ENCODE measurements around the gene BOLA2B. TPM values are rescaled to one million over a fixed set of nuclear protein-coding genes. Genes with fewer than 3 reads are reported as not detected.
A peak's percentile ranks its signal among the peaks of the same experiment; 100 is the strongest.
"Not testable (repeated sequence)": the region's sequence is repeated elsewhere in the genome, so short reads cannot be mapped to it uniquely, and the experiment has no call there.

BOLA2B gene
- total and polyA plus RNA-seq, 5 donors from 2014 or later: 58.2 to 225 (median 190) TPM

DNA sequence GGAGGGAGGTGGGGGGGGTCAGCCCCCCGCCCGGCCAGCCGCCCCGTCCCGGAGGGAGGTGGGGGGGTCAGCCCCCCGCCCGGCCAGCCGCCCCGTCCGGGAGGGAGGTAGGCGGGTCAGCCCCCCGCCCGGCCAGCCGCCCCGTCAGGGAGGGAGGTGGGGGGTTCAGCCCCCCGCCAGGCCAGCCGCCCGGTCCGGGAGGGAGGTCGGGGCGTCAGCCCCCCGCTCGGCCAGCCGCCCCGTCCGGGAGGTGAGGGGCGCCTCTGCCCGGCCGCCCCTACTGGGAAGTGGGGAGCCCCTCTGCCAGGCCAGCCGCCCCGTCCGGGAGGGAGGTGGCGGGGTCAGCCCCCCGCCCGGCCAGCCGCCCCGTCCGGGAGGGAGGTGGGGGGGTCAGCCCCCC, 24.1 kb downstream of the BOLA2B start:
- not testable (repeated sequence) for DNase-seq; H3K27ac ChIP-seq (ENCODE audit: insufficient read depth, low read length, poor library complexity, severe bottlenecking); H3K4me3 ChIP-seq (ENCODE audit: low read depth, low read length); H3K36me3 ChIP-seq (ENCODE audit: control insufficient read depth, insufficient read depth, low read length); H3K9me3 Mint-ChIP-seq; H3K4me1 ChIP-seq (ENCODE audit: control insufficient read depth, insufficient read depth, low read length, poor library complexity, severe bottlenecking); H3K36me3 Mint-ChIP-seq; H3K27me3 Mint-ChIP-seq; H3K27me3 ChIP-seq (ENCODE audit: control insufficient read depth, insufficient read depth, low read length); H3K9me3 ChIP-seq (ENCODE audit: control insufficient read depth in 2 of 2, low read length in 2 of 2); H3K27ac Mint-ChIP-seq; H3K4me3 Mint-ChIP-seq; ATAC-seq (ENCODE audit: low read depth in 2 of 2)
- H3K4me1 Mint-ChIP-seq: peaks cover 0 to 22% (median 16%) of the 10 kb centered on the region in 4 donors

DNA sequence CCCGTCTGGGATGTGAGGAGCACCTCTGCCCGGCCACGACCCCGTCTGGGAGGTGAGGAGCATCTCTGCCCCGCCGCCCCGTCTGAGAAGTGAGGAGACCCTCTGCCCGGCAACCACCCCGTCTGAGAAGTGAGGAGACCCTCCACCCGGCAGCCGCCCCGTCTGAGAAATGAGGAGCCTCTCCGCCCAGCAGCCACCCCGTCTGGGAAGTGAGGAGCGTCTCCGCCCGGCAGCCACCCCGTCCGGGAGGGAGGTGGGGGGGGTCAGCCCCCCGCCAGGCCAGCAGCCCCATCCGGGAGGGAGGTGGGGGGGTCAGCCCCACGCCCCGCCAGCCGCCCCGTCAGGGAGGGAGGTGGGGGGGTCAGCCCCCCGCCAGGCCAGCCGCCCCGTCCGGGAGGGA, 24.7 kb downstream of the BOLA2B start:
- DNase-seq; H3K36me3 Mint-ChIP-seq; H3K27me3 ChIP-seq (ENCODE audit: control insufficient read depth, insufficient read depth, low read length); ATAC-seq (ENCODE audit: low read depth in 2 of 2); H3K4me1 ChIP-seq (ENCODE audit: control insufficient read depth, insufficient read depth, low read length, poor library complexity, severe bottlenecking); H3K4me3 ChIP-seq (ENCODE audit: low read depth, low read length); H3K27ac ChIP-seq (ENCODE audit: insufficient read depth, low read length, poor library complexity, severe bottlenecking); H3K4me3 Mint-ChIP-seq; H3K36me3 ChIP-seq (ENCODE audit: control insufficient read depth, insufficient read depth, low read length); H3K27me3 Mint-ChIP-seq; H3K27ac Mint-ChIP-seq; H3K9me3 ChIP-seq (ENCODE audit: control insufficient read depth in 2 of 2, low read length in 2 of 2); H3K9me3 Mint-ChIP-seq: not testable (repeated sequence)
- peaks cover 0 to 22% (median 16%) of the 10 kb centered on the region in 4 donors for H3K4me1 Mint-ChIP-seq

DNA sequence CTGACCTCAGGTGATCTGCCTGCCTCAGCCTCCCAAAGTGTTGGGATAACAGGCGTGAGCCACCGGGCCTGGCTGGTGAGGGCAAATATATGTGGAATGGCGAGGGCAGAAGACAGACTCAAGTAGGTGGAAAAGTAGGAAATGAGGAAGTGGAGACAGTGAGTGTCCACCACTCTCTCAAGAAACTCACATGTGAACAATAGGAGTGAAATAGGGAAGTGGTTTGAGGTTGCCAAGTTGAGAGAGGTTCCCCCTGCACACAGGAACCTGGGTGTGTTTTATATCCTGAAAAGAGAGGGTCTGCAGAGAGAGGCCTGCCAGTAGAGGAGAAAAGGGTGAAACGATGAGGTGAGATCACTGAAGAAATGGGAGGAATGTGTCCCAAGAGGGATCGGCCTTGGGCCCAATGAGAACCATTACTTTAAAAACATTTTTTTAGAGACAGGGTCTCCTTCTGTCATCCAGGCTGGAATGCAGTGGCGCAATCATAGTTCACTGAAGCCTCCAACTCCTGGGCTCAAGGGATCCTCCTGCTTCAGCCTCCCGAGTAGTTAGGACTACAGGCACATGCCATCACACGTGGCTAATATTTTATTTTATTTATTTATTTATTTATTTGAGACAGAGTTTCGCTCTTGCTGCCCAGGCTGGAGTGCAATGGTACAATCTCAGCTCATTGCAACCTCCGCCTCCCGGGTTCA, 27.1 kb downstream of the BOLA2B start:
- no peak overlapping the region for H3K27ac ChIP-seq (ENCODE audit: insufficient read depth, low read length, poor library complexity, severe bottlenecking)
- DNase-seq: peak in 1 of 3 donors; percentile 31
- no peaks in the 10 kb centered on the region for H3K9me3 ChIP-seq (ENCODE audit: control insufficient read depth in 2 of 2, low read length in 2 of 2)
- no peaks in the 10 kb centered on the region for H3K27me3 ChIP-seq (ENCODE audit: control insufficient read depth, insufficient read depth, low read length)
- peak; percentile 52 to 55 for ATAC-seq (ENCODE audit: low read depth in 2 of 2)
- Mint-ChIP-seq H3K4me3 (peak overlapping the region in 1 of 4 donors; percentile 41), H3K9me3 (peaks cover 0 to 1% (median 0%) of the 10 kb centered on the region in 7 donors), H3K27me3 (peaks cover 13% of the 10 kb centered on the region), H3K4me1 (peaks cover 5 to 26% (median 20%) of the 10 kb centered on the region in 4 donors), H3K27ac (peak overlapping the region in 1 of 3 donors; percentile 73), H3K36me3 (no peaks in the 10 kb centered on the region)
- peak overlapping the region; percentile 3 for H3K4me3 ChIP-seq (ENCODE audit: low read depth, low read length)
- H3K4me1 ChIP-seq (ENCODE audit: control insufficient read depth, insufficient read depth, low read length, poor library complexity, severe bottlenecking): peaks cover 5% of the 10 kb centered on the region
- H3K36me3 ChIP-seq (ENCODE audit: control insufficient read depth, insufficient read depth, low read length): no peaks in the 10 kb centered on the region

DNA sequence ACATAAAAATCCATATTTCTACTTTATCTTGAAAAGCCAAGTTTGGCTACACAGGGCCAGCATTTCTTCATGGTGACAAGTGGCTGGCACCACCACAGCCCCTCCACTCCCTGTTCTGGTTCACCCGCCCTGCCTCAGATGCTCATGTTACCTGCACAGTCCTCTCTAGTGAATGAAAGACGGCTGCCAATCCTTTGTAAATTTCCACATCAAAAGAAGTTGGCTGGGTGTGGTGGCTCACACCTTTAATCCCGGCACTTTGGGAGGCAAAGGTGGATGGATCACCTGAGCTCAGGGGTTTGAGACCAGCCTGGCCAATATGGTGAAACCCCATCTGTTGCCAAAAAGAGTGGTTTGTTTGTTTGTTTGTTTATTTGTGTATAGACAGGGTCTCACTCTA, 29.9 kb downstream of the BOLA2B start:
- no peak overlapping the region for H3K4me3 ChIP-seq (ENCODE audit: low read depth, low read length)
- Mint-ChIP-seq H3K27me3 (peaks cover 13% of the 10 kb centered on the region), H3K4me1 (peaks cover 5 to 26% (median 20%) of the 10 kb centered on the region in 4 donors), H3K36me3 (no peaks in the 10 kb centered on the region), H3K27ac (peak overlapping the region in 1 of 3 donors; percentile 44), H3K4me3 (no peak overlapping the region), H3K9me3 (peaks cover 0 to 1% (median 0%) of the 10 kb centered on the region in 7 donors)
- H3K9me3 ChIP-seq (ENCODE audit: control insufficient read depth in 2 of 2, low read length in 2 of 2): no peaks in the 10 kb centered on the region
- no peaks in the 10 kb centered on the region for H3K27me3 ChIP-seq (ENCODE audit: control insufficient read depth, insufficient read depth, low read length)
- H3K36me3 ChIP-seq (ENCODE audit: control insufficient read depth, insufficient read depth, low read length): no peaks in the 10 kb centered on the region
- ATAC-seq (ENCODE audit: low read depth in 2 of 2): no peak
- no peak overlapping the region for H3K27ac ChIP-seq (ENCODE audit: insufficient read depth, low read length, poor library complexity, severe bottlenecking)
- H3K4me1 ChIP-seq (ENCODE audit: control insufficient read depth, insufficient read depth, low read length, poor library complexity, severe bottlenecking): peaks cover 5% of the 10 kb centered on the region
- no peak for DNase-seq

DNA sequence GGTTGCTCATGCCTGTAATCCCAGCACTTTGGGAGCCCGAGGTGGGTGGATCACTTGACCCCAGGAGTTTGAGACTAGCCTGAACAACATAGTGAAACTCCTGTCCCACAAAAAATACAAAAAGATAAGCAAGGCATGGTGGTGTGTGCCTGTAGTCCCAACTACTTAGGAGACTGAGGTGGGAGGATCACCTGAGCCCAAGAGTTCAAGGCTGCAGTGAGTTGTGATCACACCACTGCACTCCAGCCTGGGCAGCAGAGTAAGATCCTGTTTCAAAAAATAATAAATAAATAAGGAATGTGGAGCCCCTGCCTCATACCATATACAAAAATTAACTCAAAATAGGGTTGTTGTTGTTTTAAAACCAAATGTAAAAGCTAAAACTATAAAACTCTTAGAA, 36.3 kb downstream of the BOLA2B start:
- Mint-ChIP-seq H3K27ac (no peak overlapping the region), H3K9me3 (peaks cover 0 to 3% (median 0%) of the 10 kb centered on the region in 7 donors), H3K36me3 (no peaks in the 10 kb centered on the region), H3K27me3 (peaks cover 6% of the 10 kb centered on the region), H3K4me1 (peaks cover 0 to 2% (median 0%) of the 10 kb centered on the region in 4 donors), H3K4me3 (no peak overlapping the region)
- Histone ChIP-seq H3K4me1 (ENCODE audit: control insufficient read depth, insufficient read depth, low read length, poor library complexity, severe bottlenecking) (no peaks in the 10 kb centered on the region), H3K36me3 (ENCODE audit: control insufficient read depth, insufficient read depth, low read length) (no peaks in the 10 kb centered on the region), H3K9me3 (ENCODE audit: control insufficient read depth in 2 of 2, low read length in 2 of 2) (no peaks in the 10 kb centered on the region), H3K27ac (ENCODE audit: insufficient read depth, low read length, poor library complexity, severe bottlenecking) (no peak overlapping the region), H3K4me3 (ENCODE audit: low read depth, low read length) (no peak overlapping the region), H3K27me3 (ENCODE audit: control insufficient read depth, insufficient read depth, low read length) (no peaks in the 10 kb centered on the region)
- ATAC-seq (ENCODE audit: low read depth in 2 of 2) (no peak), DNase-seq (no peak)

DNA sequence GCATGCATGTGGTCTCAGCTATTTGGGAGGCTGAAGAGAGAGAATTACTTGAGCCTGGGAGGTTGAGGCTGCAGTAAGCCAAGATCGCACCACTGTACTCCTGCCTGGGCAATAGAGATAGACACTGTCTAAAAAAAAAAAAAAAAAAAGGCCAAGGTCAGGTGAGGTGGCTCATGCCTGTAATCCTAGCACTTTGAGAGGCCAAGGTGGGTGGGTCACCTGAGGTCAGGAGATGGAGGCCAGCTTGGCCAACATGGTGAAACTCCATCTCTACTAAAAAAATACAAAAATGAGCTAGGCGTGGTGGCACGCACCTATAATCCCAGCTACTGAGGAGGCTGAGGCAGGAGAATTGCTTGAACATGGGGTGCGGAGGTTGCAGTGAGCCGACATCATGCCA, 38.3 kb downstream of the BOLA2B start:
- H3K27me3 ChIP-seq (ENCODE audit: control insufficient read depth, insufficient read depth, low read length): no peaks in the 10 kb centered on the region
- Mint-ChIP-seq H3K9me3 (peaks cover 0 to 5% (median 0%) of the 10 kb centered on the region in 7 donors), H3K4me1 (no peaks in the 10 kb centered on the region), H3K4me3 (no peak overlapping the region), H3K27ac (no peak overlapping the region), H3K36me3 (no peaks in the 10 kb centered on the region), H3K27me3 (peaks cover 12% of the 10 kb centered on the region)
- no peak overlapping the region for H3K4me3 ChIP-seq (ENCODE audit: low read depth, low read length)
- DNase-seq (no peak), ATAC-seq (ENCODE audit: low read depth in 2 of 2) (no peak)
- no peaks in the 10 kb centered on the region for H3K4me1 ChIP-seq (ENCODE audit: control insufficient read depth, insufficient read depth, low read length, poor library complexity, severe bottlenecking)
- no peaks in the 10 kb centered on the region for H3K36me3 ChIP-seq (ENCODE audit: control insufficient read depth, insufficient read depth, low read length)
- no peak overlapping the region for H3K27ac ChIP-seq (ENCODE audit: insufficient read depth, low read length, poor library complexity, severe bottlenecking)
- H3K9me3 ChIP-seq (ENCODE audit: control insufficient read depth in 2 of 2, low read length in 2 of 2): peaks cover 0 to 3% of the 10 kb centered on the region in 2 experiments

DNA sequence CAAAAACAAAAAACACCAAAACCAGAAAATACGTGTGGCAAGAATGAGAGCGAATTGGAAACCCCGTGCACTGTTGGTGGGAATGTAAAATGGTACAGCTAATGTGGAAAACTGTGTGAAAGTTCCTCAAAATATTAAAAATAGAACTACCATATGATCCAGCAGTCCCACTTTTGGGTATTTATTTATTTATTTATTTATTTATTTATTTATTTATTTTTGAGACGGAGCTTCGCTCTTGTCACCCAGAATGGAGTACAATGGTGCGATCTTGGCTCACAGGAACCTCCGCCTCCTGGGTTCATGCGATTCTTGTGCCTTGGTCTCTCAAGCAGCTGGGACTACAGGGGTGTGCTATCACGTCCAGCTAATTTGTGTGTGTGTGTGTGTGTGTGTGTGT, 40.9 kb downstream of the BOLA2B start:
- H3K27me3 ChIP-seq (ENCODE audit: control insufficient read depth, insufficient read depth, low read length): no peaks in the 10 kb centered on the region
- no peaks in the 10 kb centered on the region for H3K4me1 ChIP-seq (ENCODE audit: control insufficient read depth, insufficient read depth, low read length, poor library complexity, severe bottlenecking)
- Mint-ChIP-seq H3K9me3 (peaks cover 0 to 18% (median 6%) of the 10 kb centered on the region in 7 donors), H3K4me1 (no peaks in the 10 kb centered on the region), H3K27me3 (peaks cover 12% of the 10 kb centered on the region), H3K27ac (no peak overlapping the region), H3K36me3 (peaks cover 3% of the 10 kb centered on the region), H3K4me3 (no peak overlapping the region)
- ATAC-seq (ENCODE audit: low read depth in 2 of 2) (no peak), DNase-seq (no peak)
- no peak overlapping the region for H3K27ac ChIP-seq (ENCODE audit: insufficient read depth, low read length, poor library complexity, severe bottlenecking)
- H3K36me3 ChIP-seq (ENCODE audit: control insufficient read depth, insufficient read depth, low read length): no peaks in the 10 kb centered on the region
- no peak overlapping the region for H3K4me3 ChIP-seq (ENCODE audit: low read depth, low read length)
- H3K9me3 ChIP-seq (ENCODE audit: control insufficient read depth in 2 of 2, low read length in 2 of 2): peaks cover 11 to 19% of the 10 kb centered on the region in 2 experiments

DNA sequence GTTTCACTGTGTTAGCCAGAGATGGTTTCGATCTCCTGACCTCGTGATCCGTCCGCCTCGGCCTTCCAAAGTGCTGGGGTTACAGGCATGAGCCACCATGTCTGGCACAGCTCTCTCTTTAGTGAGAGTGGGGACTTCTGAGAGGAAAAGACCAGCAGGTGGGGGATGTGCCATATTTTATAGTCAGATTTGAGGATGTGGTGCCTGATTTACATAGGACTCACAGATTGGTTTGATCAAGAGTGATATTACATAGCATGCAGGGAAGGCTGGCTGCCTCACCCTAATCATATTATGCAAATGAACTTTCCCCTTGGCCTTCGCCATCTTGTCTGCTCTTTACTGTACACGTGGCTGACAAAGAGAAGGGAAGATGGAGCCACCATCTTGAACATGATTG, 42.4 kb downstream of the BOLA2B start:
- H3K4me1 ChIP-seq (ENCODE audit: control insufficient read depth, insufficient read depth, low read length, poor library complexity, severe bottlenecking): no peaks in the 10 kb centered on the region
- H3K27ac Mint-ChIP-seq: no peak overlapping the region
- no peak overlapping the region for H3K4me3 ChIP-seq (ENCODE audit: low read depth, low read length)
- H3K27ac ChIP-seq (ENCODE audit: insufficient read depth, low read length, poor library complexity, severe bottlenecking): no peak overlapping the region
- peaks cover 11 to 19% of the 10 kb centered on the region in 2 experiments for H3K9me3 ChIP-seq (ENCODE audit: control insufficient read depth in 2 of 2, low read length in 2 of 2)
- H3K27me3 Mint-ChIP-seq: peaks cover 6% of the 10 kb centered on the region
- H3K4me3 Mint-ChIP-seq: no peak overlapping the region
- no peaks in the 10 kb centered on the region for H3K36me3 ChIP-seq (ENCODE audit: control insufficient read depth, insufficient read depth, low read length)
- H3K36me3 Mint-ChIP-seq: peaks cover 3% of the 10 kb centered on the region
- no peak for ATAC-seq (ENCODE audit: low read depth in 2 of 2)
- no peak for DNase-seq
- peaks cover 0 to 18% (median 6%) of the 10 kb centered on the region in 7 donors for H3K9me3 Mint-ChIP-seq
- no peaks in the 10 kb centered on the region for H3K4me1 Mint-ChIP-seq
- H3K27me3 ChIP-seq (ENCODE audit: control insufficient read depth, insufficient read depth, low read length): no peaks in the 10 kb centered on the region

Data from CD4-positive, CD25-positive, alpha-beta regulatory T cell (primary cell).